Psoas muscle (tissue), 8 donors: Measurements from ENCODE around the gene PHF1. TPM values are rescaled to one million over a fixed set of nuclear protein-coding genes. Genes with fewer than 3 reads are reported as not detected.

ENCODE experiments used
- ATAC-seq, 4 donors: fragments of 200-7000 bp; cut with Tn5 transposase; one replicate each; pipeline ENCODE4 v1.9.1; 2020; ENCODE audit warnings: moderate library complexity in 3 of 4, mild to moderate bottlenecking in 2 of 4
- DNase-seq, 2 donors: peaks; one replicate each; pipeline ENCODE4 v3.0.0-alpha.2; 2020
- H3K27ac ChIP-seq: fragments of 200-600 bp; one replicate; pipeline ENCODE4 v1.8.0; 2022
- H3K27me3 ChIP-seq, 3 donors: fragments of 200-600 bp in 1 of 3; one replicate each; pipeline versions ENCODE4 v1.6.1 to v1.8.0; 2013 to 2022; ENCODE audit warnings: low read length in 2 of 3, mild to moderate bottlenecking in 2 of 3, moderate library complexity in 1 of 3; ENCODE audit not compliant: insufficient read depth in 3 of 3
- H3K36me3 ChIP-seq, 2 donors: fragments of 200-600 bp in 1 of 2; one replicate each; pipeline versions ENCODE4 v1.6.1 to v1.8.0; 2013 to 2022; ENCODE audit warnings: low read depth in 1 of 2, mild to moderate bottlenecking in 1 of 2, moderate library complexity in 1 of 2; ENCODE audit not compliant: insufficient read depth in 1 of 2
- H3K4me1 ChIP-seq: fragments of 200-600 bp; one replicate; pipeline ENCODE4 v1.8.0; 2022
- H3K4me3 ChIP-seq: fragments of 200-600 bp; one replicate; pipeline ENCODE4 v1.8.0; 2022; ENCODE audit warnings: mild to moderate bottlenecking
- H3K9me3 ChIP-seq: fragments of 200-600 bp; one replicate; pipeline ENCODE4 v1.8.0; 2022
- WGBS, 3 donors: extraction: QIAGEN DNeasy Blood & Tissue Kit; methylation state at CpG; one replicate each; pipeline versions ENCODE4 v1.1.6 to v1.1.7; 2013; 5-methylcytosine and 5-hydroxymethylcytosine counted together
- intact Hi-C, 2 donors: fragments of 100-400 bp; cut with DNase I; formaldehyde crosslinking; loops; one replicate each; pipeline versions ENCODE4 v1.11.0 to v1.14.2; 2022
- polyA plus RNA-seq, 3 donors: library from polyadenylated mRNA; stranded (reverse); fragments of 200-250 nt; gene quantifications; one replicate each; pipeline ENCODE4 v1.2.3, GENCODE V29; 2013
- total RNA-seq, 4 donors: library from RNA; stranded (reverse); fragmentation: NEBNext Ultra II Directional in 2 of 4; extraction: Animal tissue kit (Norgen Biotek cat#: 25700) in 2 of 4; gene quantifications; one replicate each; pipeline versions ENCODE4 v1.2.1 to v1.2.4, GENCODE V29; 2021 to 2023
- TF ChIP-seq, protein P1 (sequence below): fragments of 200-600 bp; IDR thresholded peaks from one replicate; pipeline ENCODE4 v1.8.0; 2022; ENCODE audit warnings: antibody characterized with exemption
- donor health status: healthy with polysubstance abuse.
- donor health status: DM: no; HTN: no; CAD: no; lungs with moderate emphysema.
- donor health status: Bipolar disorder and iron deficiency.
- donor health status: healthy.
- donor health status: DM: yes; HTN: yes; CAD: no.
- donor health status: DM: no; HTN: no; CAD: no.
- donor health status: DM: no; HTN: no; CAD: no.
- donor health status: DM: yes; HTN: yes; CAD: no.

PHF1 gene
- total and polyA plus RNA-seq, 7 donors, result 40.5 to 84.8 (median 57.5) TPM

DNA sequence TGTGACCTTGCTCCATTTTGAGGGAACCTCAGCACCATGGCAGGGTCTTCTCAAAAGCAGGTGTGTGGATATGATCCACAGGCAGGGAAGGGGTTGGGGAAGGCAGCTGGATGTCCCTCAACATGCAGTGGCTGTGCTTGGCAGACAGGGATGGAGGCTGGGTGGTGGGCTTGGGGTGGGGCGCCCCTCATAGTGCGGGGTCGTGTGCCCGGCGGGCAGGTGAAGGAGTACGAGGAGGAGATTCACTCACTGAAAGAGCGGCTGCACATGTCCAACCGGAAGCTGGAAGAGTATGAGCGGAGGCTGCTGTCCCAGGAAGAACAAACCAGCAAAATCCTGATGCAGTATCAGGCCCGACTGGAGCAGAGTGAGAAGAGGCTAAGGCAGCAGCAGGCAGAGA is 35.5 kb downstream of the PHF1 start:
- TF ChIP-seq, protein P1, sequence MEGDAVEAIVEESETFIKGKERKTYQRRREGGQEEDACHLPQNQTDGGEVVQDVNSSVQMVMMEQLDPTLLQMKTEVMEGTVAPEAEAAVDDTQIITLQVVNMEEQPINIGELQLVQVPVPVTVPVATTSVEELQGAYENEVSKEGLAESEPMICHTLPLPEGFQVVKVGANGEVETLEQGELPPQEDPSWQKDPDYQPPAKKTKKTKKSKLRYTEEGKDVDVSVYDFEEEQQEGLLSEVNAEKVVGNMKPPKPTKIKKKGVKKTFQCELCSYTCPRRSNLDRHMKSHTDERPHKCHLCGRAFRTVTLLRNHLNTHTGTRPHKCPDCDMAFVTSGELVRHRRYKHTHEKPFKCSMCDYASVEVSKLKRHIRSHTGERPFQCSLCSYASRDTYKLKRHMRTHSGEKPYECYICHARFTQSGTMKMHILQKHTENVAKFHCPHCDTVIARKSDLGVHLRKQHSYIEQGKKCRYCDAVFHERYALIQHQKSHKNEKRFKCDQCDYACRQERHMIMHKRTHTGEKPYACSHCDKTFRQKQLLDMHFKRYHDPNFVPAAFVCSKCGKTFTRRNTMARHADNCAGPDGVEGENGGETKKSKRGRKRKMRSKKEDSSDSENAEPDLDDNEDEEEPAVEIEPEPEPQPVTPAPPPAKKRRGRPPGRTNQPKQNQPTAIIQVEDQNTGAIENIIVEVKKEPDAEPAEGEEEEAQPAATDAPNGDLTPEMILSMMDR, result no peak
- H3K4me1 ChIP-seq, result no peaks in the 10 kb centered on the region
- 90 to 94% (median 93%) methylated on average over 10 of the region's 10 CpGs for WGBS, 3 donors
- no peaks in the 10 kb centered on the region for H3K9me3 ChIP-seq
- intact Hi-C loops, result no loop called here
- H3K4me3 ChIP-seq, result no peak overlapping the region
- no peak for ATAC-seq
- H3K27ac ChIP-seq, result no peak overlapping the region
- peaks cover 0 to 9% of the 10 kb centered on the region in 2 donors for H3K36me3 ChIP-seq
- no peaks in the 10 kb centered on the region for H3K27me3 ChIP-seq
- DNase-seq, result no peak

DNA sequence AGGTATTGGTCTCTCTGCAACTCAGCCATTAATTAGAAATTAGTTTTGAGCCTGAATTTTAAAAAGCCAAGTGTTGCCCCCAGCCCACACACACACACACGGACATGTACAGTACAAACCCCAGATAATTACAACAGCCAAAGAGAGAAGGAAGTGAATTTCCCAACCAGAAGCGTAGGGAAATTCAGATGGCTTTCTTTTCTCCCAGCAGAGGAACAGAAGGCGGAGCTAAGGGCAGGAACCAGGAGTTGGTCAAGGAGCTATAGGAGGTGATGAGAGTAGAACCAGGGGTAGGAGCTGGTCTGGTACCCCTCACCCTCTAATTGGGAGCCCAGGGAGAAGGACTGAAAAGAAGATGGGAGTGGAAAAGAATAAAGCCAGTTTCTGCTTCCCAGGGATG is 39.6 kb downstream of the PHF1 start:
- TF ChIP-seq, protein P1, result no peak
- Histone ChIP-seq H3K4me1 (peaks cover 4% of the 10 kb centered on the region), H3K4me3 (no peak overlapping the region), H3K27me3 (no peaks in the 10 kb centered on the region), H3K36me3 (peaks cover 0 to 4% of the 10 kb centered on the region in 2 donors), H3K9me3 (no peaks in the 10 kb centered on the region), H3K27ac (no peak overlapping the region)
- no peak for DNase-seq
- ATAC-seq, result no peak
- WGBS, 3 donors, result 68 to 73% (median 73%) methylated on average over 3 of the region's 3 CpGs
- intact Hi-C loops, result loop anchor here (5.0 to 10.0 kb wide), 3 partner anchors 73 to 127 kb away; no protein-coding TSS in a partner anchor

DNA sequence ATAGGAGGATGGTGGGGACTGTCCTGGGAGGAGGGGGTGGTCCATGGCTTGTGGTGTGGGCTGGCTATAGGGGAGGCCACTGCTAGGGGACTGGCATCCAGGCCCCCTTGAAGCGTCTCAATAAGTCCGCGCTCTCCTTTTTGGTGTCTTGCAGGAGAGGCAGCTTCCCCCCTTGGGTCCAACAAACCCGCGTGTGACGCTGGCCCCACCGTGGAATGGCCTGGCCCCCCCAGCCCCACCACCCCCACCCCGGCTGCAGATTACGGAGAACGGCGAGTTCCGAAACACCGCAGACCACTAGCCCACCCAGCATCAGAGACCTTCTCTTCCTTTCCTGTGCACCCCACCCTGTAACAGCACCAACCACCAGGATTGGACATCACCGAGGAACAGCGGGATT is 40.8 kb downstream of the PHF1 start:
- peaks cover 4% of the 10 kb centered on the region for H3K4me1 ChIP-seq
- no peak overlapping the region for H3K4me3 ChIP-seq
- WGBS, 3 donors, result 83 to 92% (median 86%) methylated on average over 12 to 15 of the region's 15 CpGs
- H3K9me3 ChIP-seq, result no peaks in the 10 kb centered on the region
- TF ChIP-seq, protein P1, result no peak
- intact Hi-C loops, result loop anchor here (5.0 to 10.0 kb wide), 3 partner anchors 74 to 126 kb away; no protein-coding TSS in a partner anchor
- no peak overlapping the region for H3K27ac ChIP-seq
- ATAC-seq (no peak), DNase-seq (no peak)
- H3K36me3 ChIP-seq, result peaks cover 0 to 13% of the 10 kb centered on the region in 2 donors
- H3K27me3 ChIP-seq, result no peaks in the 10 kb centered on the region

DNA sequence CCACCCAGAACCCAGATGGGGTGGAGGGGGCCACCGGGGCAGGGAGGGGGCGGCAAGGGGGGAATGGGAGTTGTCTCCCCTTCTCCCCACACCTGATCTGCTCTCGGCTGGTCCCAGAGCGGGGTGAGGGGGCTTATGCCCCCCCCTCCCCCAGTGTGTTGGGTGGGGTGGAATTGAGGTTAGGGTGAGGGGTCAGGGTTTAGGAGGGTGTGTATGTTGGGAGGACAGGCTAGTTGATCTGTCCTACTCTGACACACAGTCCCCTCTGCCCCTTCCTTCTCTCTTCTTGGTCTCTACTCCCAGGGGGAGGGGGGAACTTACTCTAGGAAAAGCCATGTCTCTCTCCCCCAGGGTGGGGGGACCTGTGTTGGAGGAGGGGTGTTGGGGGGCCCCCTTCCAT is 41.7 kb downstream of the PHF1 start:
- Histone ChIP-seq H3K27me3 (no peaks in the 10 kb centered on the region), H3K27ac (no peak overlapping the region), H3K9me3 (no peaks in the 10 kb centered on the region), H3K36me3 (peaks cover 0 to 21% of the 10 kb centered on the region in 2 donors), H3K4me3 (no peak overlapping the region), H3K4me1 (peaks cover 4% of the 10 kb centered on the region)
- intact Hi-C loops, result loop anchor here (5.0 to 10.0 kb wide), 3 partner anchors 75 to 125 kb away; no protein-coding TSS in a partner anchor
- TF ChIP-seq, protein P1, result no peak
- DNase-seq, result no peak
- WGBS, 3 donors, result 57 to 88% (median 66%) methylated on average over 1 to 4 of the region's 4 CpGs
- ATAC-seq, result no peak
